Measurements from ENCODE around the gene EXOSC1. TPM values are rescaled to one million over a fixed set of nuclear protein-coding genes. Genes with fewer than 3 reads are reported as not detected.
"Not testable (repeated sequence)": the region's sequence is repeated elsewhere in the genome, so short reads cannot be mapped to it uniquely, and the experiment has no call there.

The EXOSC1 gene
- polyA plus RNA-seq, 3 donors = 34.7 to 60.6 (median 55.8) TPM

GRCh38 chr10:97426776-97427570 is 18.8 kb downstream of the EXOSC1 start:
- no peaks in the 10 kb centered on the region for H3K9me3 ChIP-seq (replicated peaks in 1 of 2; ENCODE audit: control insufficient read depth in 1 of 2, insufficient read depth in 1 of 2, low read length in 2 of 2)
- H3K4me2 ChIP-seq (replicated peaks; ENCODE audit: extremely low read depth, low read length, poor library complexity, severe bottlenecking) = peak overlapping the region; percentile 86
- H3K27ac ChIP-seq (ENCODE audit: low read depth in 1 of 2, low read length in 2 of 2) = peak overlapping the region; percentile 75 to 92
- WGBS (ENCODE audit: insufficient coverage) = 26% methylated on average over 15 of the region's 34 CpGs
- peak overlapping the region; percentile 67 for H2AFZ ChIP-seq (ENCODE audit: insufficient read depth, low read depth, low read length, poor library complexity, severe bottlenecking)
- H3K4me1 Mint-ChIP-seq = peaks cover 54% of the 10 kb centered on the region
- peak overlapping the region; percentile 80 to 96 (median 82) for H3K4me3 ChIP-seq (replicated peaks in 1 of 3; ENCODE audit: low read depth in 2 of 3, low read length in 3 of 3)
- peak overlapping the region; percentile 85 to 90 for H3K4me3 Mint-ChIP-seq
- peak overlapping the region; percentile 81 for H3K9ac ChIP-seq (ENCODE audit: insufficient read depth, low read length, poor library complexity, severe bottlenecking)
- H3K27me3 ChIP-seq (ENCODE audit: control insufficient read depth in 2 of 2, insufficient read depth in 2 of 2, low read length in 2 of 2) = no peaks in the 10 kb centered on the region
- peaks cover 41% of the 10 kb centered on the region for H4K20me1 ChIP-seq (ENCODE audit: insufficient read depth, low read length)
- H3K27ac Mint-ChIP-seq = peak overlapping the region; percentile 77 to 95 (median 90)
- peaks cover 67 to 72% of the 10 kb centered on the region in 2 donors for H3K4me1 ChIP-seq (ENCODE audit: control insufficient read depth in 1 of 2, insufficient read depth in 2 of 2, low read length in 2 of 2)
- intact Hi-C loops (cut with micrococcal nuclease) = loop anchor here in 1 of 2 donors (5.0 kb wide), 1 partner anchor 95 kb away; the partner anchor contains the start of gene FRAT2
- TF ChIP-seq CTCF (IDR thresholded peaks at IDR 0.05) = no peak
- H3K79me2 ChIP-seq (ENCODE audit: insufficient read depth, low read length) = peaks cover 71% of the 10 kb centered on the region
- peaks cover 23 to 27% of the 10 kb centered on the region in 2 donors for H3K36me3 ChIP-seq (replicated peaks in 1 of 2; ENCODE audit: control insufficient read depth in 1 of 2, insufficient read depth in 2 of 2, low read length in 2 of 2)
- no peaks in the 10 kb centered on the region for H3K27me3 Mint-ChIP-seq (ENCODE audit: low read depth in 3 of 3)
- DNase-seq = no peak
- H3K36me3 Mint-ChIP-seq = peaks cover 30 to 38% of the 10 kb centered on the region in 2 donors
- H3K9me3 Mint-ChIP-seq = peaks cover 0 to 3% (median 0%) of the 10 kb centered on the region in 7 donors

GRCh38 chr10:97425964-97426775 is 19.6 kb downstream of the EXOSC1 start, which contains the start of gene PGAM1:
PGAM1 (plus strand) TSS chr10:97426191; CDS start chr10:97426308, 117 bp downstream.
- Histone ChIP-seq H3K27ac (ENCODE audit: low read depth in 1 of 2, low read length in 2 of 2) (peak within 1 kb of the TSS; percentile 94 to 95), H3K36me3 (replicated peaks in 1 of 2; ENCODE audit: control insufficient read depth in 1 of 2, insufficient read depth in 2 of 2, low read length in 2 of 2) (peaks cover 15 to 19% of the 10 kb centered on the region in 2 donors), H4K20me1 (ENCODE audit: insufficient read depth, low read length) (peaks cover 34% of the 10 kb centered on the region), H3K79me2 (ENCODE audit: insufficient read depth, low read length) (peaks cover 68% of the 10 kb centered on the region), H3K4me2 (replicated peaks; ENCODE audit: extremely low read depth, low read length, poor library complexity, severe bottlenecking) (peak within 1 kb of the TSS; percentile 86), H3K27me3 (ENCODE audit: control insufficient read depth in 2 of 2, insufficient read depth in 2 of 2, low read length in 2 of 2) (no peaks in the 10 kb centered on the region), H2AFZ (ENCODE audit: insufficient read depth, low read depth, low read length, poor library complexity, severe bottlenecking) (peak within 1 kb of the TSS; percentile 88), H3K4me3 (replicated peaks in 1 of 3; ENCODE audit: low read depth in 2 of 3, low read length in 3 of 3) (peak within 1 kb of the TSS; percentile 80 to 96 (median 82)), H3K4me1 (ENCODE audit: control insufficient read depth in 1 of 2, insufficient read depth in 2 of 2, low read length in 2 of 2) (peaks cover 75 to 80% of the 10 kb centered on the region in 2 donors), H3K9ac (ENCODE audit: insufficient read depth, low read length, poor library complexity, severe bottlenecking) (peak within 1 kb of the TSS; percentile 81), H3K9me3 (replicated peaks in 1 of 2; ENCODE audit: control insufficient read depth in 1 of 2, insufficient read depth in 1 of 2, low read length in 2 of 2) (no peaks in the 10 kb centered on the region)
- H3K36me3 Mint-ChIP-seq = peaks cover 24 to 33% of the 10 kb centered on the region in 2 donors
- peak; percentile 96 to 99 (median 97) for DNase-seq
- peaks cover 61% of the 10 kb centered on the region for H3K4me1 Mint-ChIP-seq
- peak within 1 kb of the TSS; percentile 85 to 90 for H3K4me3 Mint-ChIP-seq
- 0% methylated on average over 74 of the region's 90 CpGs for WGBS (ENCODE audit: insufficient coverage)
- H3K27me3 Mint-ChIP-seq (ENCODE audit: low read depth in 3 of 3) = no peaks in the 10 kb centered on the region
- H3K9me3 Mint-ChIP-seq = peaks cover 0 to 3% (median 0%) of the 10 kb centered on the region in 7 donors
- H3K27ac Mint-ChIP-seq = peak within 1 kb of the TSS; percentile 92 to 99 (median 95)
- intact Hi-C loops (cut with micrococcal nuclease) = loop anchor here in 1 of 2 donors (2.0 to 5.0 kb wide), 2 partner anchors 17 to 94 kb away; partner anchors contain the start of gene FRAT2
- TF ChIP-seq CTCF (IDR thresholded peaks at IDR 0.05) = peak; percentile 65

- H3K27me3 ChIP-seq (ENCODE audit: control insufficient read depth in 2 of 2, insufficient read depth in 2 of 2, low read length in 2 of 2); H3K27me3 Mint-ChIP-seq (ENCODE audit: low read depth in 3 of 3); H4K20me1 ChIP-seq (ENCODE audit: insufficient read depth, low read length); H3K9me3 ChIP-seq (replicated peaks in 1 of 2; ENCODE audit: control insufficient read depth in 1 of 2, insufficient read depth in 1 of 2, low read length in 2 of 2); H3K9me3 Mint-ChIP-seq; H2AFZ ChIP-seq (ENCODE audit: insufficient read depth, low read depth, low read length, poor library complexity, severe bottlenecking); H3K36me3 ChIP-seq (replicated peaks in 1 of 2; ENCODE audit: control insufficient read depth in 1 of 2, insufficient read depth in 2 of 2, low read length in 2 of 2): not testable (repeated sequence)
- intact Hi-C loops (cut with micrococcal nuclease) = loop anchor here in 1 of 2 donors (2.0 kb wide), 1 partner anchor 15 kb away; no protein-coding TSS in a partner anchor
- peaks cover 43% of the 10 kb centered on the region for H3K79me2 ChIP-seq (ENCODE audit: insufficient read depth, low read length)
- Mint-ChIP-seq H3K27ac (peak overlapping the region; percentile 92 to 99 (median 96)), H3K4me3 (peak overlapping the region; percentile 16 to 57), H3K36me3 (peaks cover 7 to 11% of the 10 kb centered on the region in 2 donors), H3K4me1 (peaks cover 77% of the 10 kb centered on the region)
- WGBS (ENCODE audit: insufficient coverage) = no CpG with 5 or more reads among the region's 8 CpGs
- H3K27ac ChIP-seq (ENCODE audit: low read depth in 1 of 2, low read length in 2 of 2) = peak overlapping the region; percentile 94 to 95
- peak overlapping the region; percentile 47 for H3K9ac ChIP-seq (ENCODE audit: insufficient read depth, low read length, poor library complexity, severe bottlenecking)
- peaks cover 86 to 92% of the 10 kb centered on the region in 2 donors for H3K4me1 ChIP-seq (ENCODE audit: control insufficient read depth in 1 of 2, insufficient read depth in 2 of 2, low read length in 2 of 2)
- DNase-seq = peak in 1 of 3 donors; percentile 29
- peak overlapping the region in 1 of 3 experiments; percentile 51 for H3K4me3 ChIP-seq (replicated peaks in 1 of 3; ENCODE audit: low read depth in 2 of 3, low read length in 3 of 3)
- H3K4me2 ChIP-seq (replicated peaks; ENCODE audit: extremely low read depth, low read length, poor library complexity, severe bottlenecking) = peak overlapping the region; percentile 52
Observed at GRCh38 chr10:97423757-97424098, 22.1 kb downstream of the EXOSC1 start.

Data from CD14-positive monocyte (primary cell).